Measurements from ENCODE around the gene MRPS2.

DNA sequence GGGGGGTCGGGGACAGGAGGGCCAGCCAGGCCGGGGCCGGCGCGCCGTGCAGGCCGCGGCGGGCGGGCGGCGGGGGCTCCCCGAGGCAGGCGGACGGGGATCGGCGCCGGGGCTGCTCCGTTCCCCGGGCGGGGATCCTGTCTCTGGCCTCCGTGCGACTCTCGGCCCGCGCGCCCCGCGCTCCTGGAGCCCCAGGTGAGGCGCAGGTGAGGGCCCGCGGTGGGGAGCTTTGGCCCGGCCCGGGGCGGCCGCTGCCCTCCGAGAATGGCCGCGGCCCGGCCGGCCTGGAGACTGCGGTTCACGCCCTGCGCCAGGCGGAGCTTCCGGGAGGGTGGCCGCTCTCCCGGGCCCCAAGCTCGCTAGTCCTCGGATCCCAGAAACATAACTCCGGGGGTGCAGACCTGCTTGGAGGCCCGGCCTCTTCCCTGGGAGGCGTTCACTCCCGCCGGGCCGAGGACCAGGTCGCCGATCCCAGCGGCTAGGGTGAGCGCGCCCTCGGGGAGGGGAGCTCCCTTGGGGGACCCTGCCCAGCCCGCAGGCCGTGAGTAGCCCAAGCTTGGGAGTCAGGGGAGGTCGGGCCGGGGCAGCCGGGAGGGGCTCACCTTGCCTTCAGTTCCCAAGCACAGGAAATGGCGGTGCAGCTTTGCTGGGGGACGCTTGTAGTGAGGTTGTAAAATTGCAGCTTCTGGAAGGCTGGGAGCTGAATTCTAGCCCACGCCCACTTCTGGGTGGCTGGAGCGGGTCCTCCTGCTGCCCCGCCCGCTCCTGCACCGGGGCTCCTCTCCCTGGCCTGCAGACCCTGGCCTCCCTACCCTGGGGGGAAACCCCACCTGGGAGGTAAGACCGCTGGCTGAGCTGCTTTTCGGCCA lies 20.2 kb upstream of the MRPS2 start:
- TF ChIP-seq, protein P1, sequence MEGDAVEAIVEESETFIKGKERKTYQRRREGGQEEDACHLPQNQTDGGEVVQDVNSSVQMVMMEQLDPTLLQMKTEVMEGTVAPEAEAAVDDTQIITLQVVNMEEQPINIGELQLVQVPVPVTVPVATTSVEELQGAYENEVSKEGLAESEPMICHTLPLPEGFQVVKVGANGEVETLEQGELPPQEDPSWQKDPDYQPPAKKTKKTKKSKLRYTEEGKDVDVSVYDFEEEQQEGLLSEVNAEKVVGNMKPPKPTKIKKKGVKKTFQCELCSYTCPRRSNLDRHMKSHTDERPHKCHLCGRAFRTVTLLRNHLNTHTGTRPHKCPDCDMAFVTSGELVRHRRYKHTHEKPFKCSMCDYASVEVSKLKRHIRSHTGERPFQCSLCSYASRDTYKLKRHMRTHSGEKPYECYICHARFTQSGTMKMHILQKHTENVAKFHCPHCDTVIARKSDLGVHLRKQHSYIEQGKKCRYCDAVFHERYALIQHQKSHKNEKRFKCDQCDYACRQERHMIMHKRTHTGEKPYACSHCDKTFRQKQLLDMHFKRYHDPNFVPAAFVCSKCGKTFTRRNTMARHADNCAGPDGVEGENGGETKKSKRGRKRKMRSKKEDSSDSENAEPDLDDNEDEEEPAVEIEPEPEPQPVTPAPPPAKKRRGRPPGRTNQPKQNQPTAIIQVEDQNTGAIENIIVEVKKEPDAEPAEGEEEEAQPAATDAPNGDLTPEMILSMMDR (IDR thresholded peaks at IDR 0.05), result no peak
- TF ChIP-seq POLR2A (IDR thresholded peaks at IDR 0.05) (no peak), POLR2AphosphoS5 (IDR thresholded peaks at IDR 0.05) (no peak)

Data from suprapubic skin (tissue), 4 donors.